HUES64 (cell line): ENCODE results near the gene TMC1.

Source experiments
- H3K27ac ChIP-seq: 2 replicates; pipeline ENCODE4 v1.7.0; 2013; ENCODE audit warnings: low read depth, low read length, inconsistent platforms
- H3K27me3 ChIP-seq: 2 replicates; pipeline ENCODE4 v1.6.1; 2013; ENCODE audit warnings: mild to moderate bottlenecking, low read length; ENCODE audit not compliant: insufficient read depth
- H3K36me3 ChIP-seq: 2 replicates; pipeline ENCODE4 v1.6.1; 2013; ENCODE audit warnings: mild to moderate bottlenecking, low read length; ENCODE audit not compliant: insufficient read depth
- H3K4me1 ChIP-seq: 2 replicates; pipeline ENCODE4 v1.6.1; 2013; ENCODE audit warnings: mild to moderate bottlenecking, low read length, moderate library complexity; ENCODE audit not compliant: insufficient read depth
- H3K4me3 ChIP-seq: 2 replicates; pipeline ENCODE4 v1.5.1; 2013; ENCODE audit warnings: mild to moderate bottlenecking, low read length, moderate library complexity
- H3K9ac ChIP-seq: 2 replicates; pipeline ENCODE4 v1.6.1; 2013; ENCODE audit warnings: mild to moderate bottlenecking, low read depth, low read length
- H3K9me3 ChIP-seq: 2 replicates; pipeline ENCODE4 v1.6.1; 2013; ENCODE audit warnings: low read depth, low read length; ENCODE audit not compliant: insufficient read depth
- WGBS: fragments of 150-250, 120-280 bp; methylation state at CpG from one replicate; pipeline ENCODE4 v1.1.7; 2013; ENCODE audit warnings: missing lambda C conversion rate; 5-methylcytosine and 5-hydroxymethylcytosine counted together

TMC1 gene

GRCh38 chr9:72769546-72769945, 248.1 kb downstream of the TMC1 start:
- Histone ChIP-seq H3K36me3 (no peaks in the 10 kb centered on the region), H3K9me3 (no peaks in the 10 kb centered on the region), H3K27ac (no peak overlapping the region), H3K27me3 (no peaks in the 10 kb centered on the region), H3K4me3 (no peak overlapping the region), H3K4me1 (peaks cover 8% of the 10 kb centered on the region; the same call in 1 of the 2 replicates), H3K9ac (no peak overlapping the region)
- 73% methylated on average over 5 of the region's 5 CpGs for WGBS

- H3K27me3 ChIP-seq = no peaks in the 10 kb centered on the region
- no peaks in the 10 kb centered on the region for H3K36me3 ChIP-seq
- peaks cover 8% of the 10 kb centered on the region; the same call in 1 of the 2 replicates for H3K4me1 ChIP-seq
- no peak overlapping the region for H3K4me3 ChIP-seq
- no peak overlapping the region for H3K9ac ChIP-seq
- WGBS = 97% methylated on average over 1 of the region's 1 CpG
- no peaks in the 10 kb centered on the region for H3K9me3 ChIP-seq
- no peak overlapping the region for H3K27ac ChIP-seq
Measured at GRCh38 chr9:72772661-72773060, 251.3 kb downstream of the TMC1 start.

- 100% methylated on average over 2 of the region's 2 CpGs for WGBS
- H3K27me3 ChIP-seq = no peaks in the 10 kb centered on the region
- no peak overlapping the region for H3K9ac ChIP-seq
Measured at GRCh38 chr9:72773570-72773969, 252.2 kb downstream of the TMC1 start.

GRCh38 chr9:72775570-72775969, 254.2 kb downstream of the TMC1 start:
- H3K4me3 ChIP-seq = no peak overlapping the region
- 92% methylated on average over 3 of the region's 3 CpGs for WGBS

More at GRCh38 chr9:72773570-72773969, 252.2 kb downstream of the TMC1 start:
- peaks cover 8% of the 10 kb centered on the region; the same call in 1 of the 2 replicates for H3K4me1 ChIP-seq
- no peak overlapping the region for H3K4me3 ChIP-seq
- no peaks in the 10 kb centered on the region for H3K9me3 ChIP-seq
- H3K36me3 ChIP-seq = no peaks in the 10 kb centered on the region
- no peak overlapping the region for H3K27ac ChIP-seq

GRCh38 chr9:72779614-72780013, 258.2 kb downstream of the TMC1 start:
- H3K9me3 ChIP-seq = no peaks in the 10 kb centered on the region
- H3K4me1 ChIP-seq = no peaks in the 10 kb centered on the region
- H3K36me3 ChIP-seq = no peaks in the 10 kb centered on the region
- no peak overlapping the region for H3K27ac ChIP-seq
- no peak overlapping the region for H3K4me3 ChIP-seq
- H3K27me3 ChIP-seq = no peaks in the 10 kb centered on the region
- no peak overlapping the region for H3K9ac ChIP-seq

More at GRCh38 chr9:72775570-72775969, 254.2 kb downstream of the TMC1 start:
- Histone ChIP-seq H3K9ac (no peak overlapping the region), H3K4me1 (peaks cover 8% of the 10 kb centered on the region; the same call in 1 of the 2 replicates), H3K27me3 (no peaks in the 10 kb centered on the region), H3K9me3 (no peaks in the 10 kb centered on the region), H3K36me3 (no peaks in the 10 kb centered on the region), H3K27ac (no peak overlapping the region)

GRCh38 chr9:72786948-72787347, 265.5 kb downstream of the TMC1 start:
- no peak overlapping the region for H3K9ac ChIP-seq
- no peak overlapping the region for H3K27ac ChIP-seq
- H3K4me1 ChIP-seq = no peaks in the 10 kb centered on the region
- no peak overlapping the region for H3K4me3 ChIP-seq
- H3K9me3 ChIP-seq = no peaks in the 10 kb centered on the region
- no peaks in the 10 kb centered on the region for H3K27me3 ChIP-seq
- H3K36me3 ChIP-seq = no peaks in the 10 kb centered on the region

- Histone ChIP-seq H3K36me3 (no peaks in the 10 kb centered on the region), H3K9me3 (no peaks in the 10 kb centered on the region), H3K9ac (no peak overlapping the region), H3K27me3 (no peaks in the 10 kb centered on the region), H3K4me1 (no peaks in the 10 kb centered on the region), H3K4me3 (no peak overlapping the region), H3K27ac (no peak overlapping the region)
- WGBS = 87% methylated on average over 5 of the region's 5 CpGs
Measured at GRCh38 chr9:72788966-72789735, 267.7 kb downstream of the TMC1 start.

- no peaks in the 10 kb centered on the region for H3K4me1 ChIP-seq
- no peaks in the 10 kb centered on the region for H3K9me3 ChIP-seq
- H3K9ac ChIP-seq = no peak overlapping the region
- no peaks in the 10 kb centered on the region for H3K27me3 ChIP-seq
- WGBS = 97% methylated on average over 3 of the region's 3 CpGs
- no peaks in the 10 kb centered on the region for H3K36me3 ChIP-seq
- H3K4me3 ChIP-seq = no peak overlapping the region
- no peak overlapping the region for H3K27ac ChIP-seq
Measured at GRCh38 chr9:72789885-72790284, 268.5 kb downstream of the TMC1 start.

- peaks cover 4% of the 10 kb centered on the region; the same call in 1 of the 2 replicates for H3K9me3 ChIP-seq
- no peaks in the 10 kb centered on the region for H3K27me3 ChIP-seq
- no peaks in the 10 kb centered on the region for H3K36me3 ChIP-seq
- H3K4me3 ChIP-seq = no peak overlapping the region
- H3K9ac ChIP-seq = no peak overlapping the region
- no peaks in the 10 kb centered on the region for H3K4me1 ChIP-seq
- H3K27ac ChIP-seq = no peak overlapping the region
- 89% methylated on average over 2 of the region's 4 CpGs for WGBS
Measured at GRCh38 chr9:72790989-72791388, 269.6 kb downstream of the TMC1 start.

GRCh38 chr9:72791436-72791835, 270.0 kb downstream of the TMC1 start:
- WGBS = 100% methylated on average over 1 of the region's 1 CpG
- H3K27ac ChIP-seq = no peak overlapping the region
- no peaks in the 10 kb centered on the region for H3K27me3 ChIP-seq
- no peak overlapping the region for H3K4me3 ChIP-seq
- H3K9ac ChIP-seq = no peak overlapping the region
- H3K36me3 ChIP-seq = no peaks in the 10 kb centered on the region
- peaks cover 7% of the 10 kb centered on the region; the same call in 1 of the 2 replicates for H3K9me3 ChIP-seq
- no peaks in the 10 kb centered on the region for H3K4me1 ChIP-seq

GRCh38 chr9:72794946-72795345, 273.5 kb downstream of the TMC1 start:
- Histone ChIP-seq H3K27me3 (no peaks in the 10 kb centered on the region), H3K9me3 (peaks cover 14% of the 10 kb centered on the region; the same call in 1 of the 2 replicates), H3K4me3 (no peak overlapping the region), H3K9ac (no peak overlapping the region), H3K36me3 (no peaks in the 10 kb centered on the region), H3K4me1 (no peaks in the 10 kb centered on the region), H3K27ac (no peak overlapping the region)
- WGBS = 100% methylated on average over 1 of the region's 1 CpG
